K562 (cell line): Measurements from ENCODE around the gene TMEM129. TPM values are rescaled to one million over a fixed set of nuclear protein-coding genes. Genes with fewer than 3 reads are reported as not detected.

ENCODE experiments used
- ATAC-seq: fragments of 200-7000 bp; cut with Tn5 transposase; 3 replicates; pipeline ENCODE4 v1.9.1; 2020; ENCODE audit warnings: moderate library complexity
- BruUV-seq: library from RNA; stranded (reverse); fragments of 400-500 nt; replicated peaks from 2 replicates; lab custom pipeline; 2021; lab: Mats Ljungman, UMichigan
- CTCF ChIA-PET: fragments of 300-600 bp; formaldehyde crosslinking; extraction: SDS; loops from one replicate; lab custom pipeline; 2021; ENCODE audit warnings: low intra/inter-chr PET ratio; lab: Yijun Ruan, JAX
- POLR2A ChIA-PET: fragments of 300-600, 350-650 bp; sonication (Branson Sonifier 250); formaldehyde crosslinking; extraction: SDS; loops from one replicate; lab custom pipeline; 2021; ENCODE audit warnings: antibody characterized with exemption, inconsistent platforms; lab: Yijun Ruan, JAX
- DNase-seq, 4 experiments: peaks; one replicate each; pipeline versions ENCODE4 v3.0.0 to v3.0.0-alpha.2; 2011 to 2018; ENCODE audit warnings: low spot score in 3 of 4, mixed read lengths in 3 of 4; ENCODE audit errors: extremely low read depth in 1 of 4
- FAIRE-seq: peaks from 2 replicates; lab custom pipeline; 2011; peaks lifted over from hg19 to GRCh38; lab: Jason Lieb, UNC
- H2AFZ ChIP-seq: 2 replicates; pipeline ENCODE4 v1.6.0; 2011; ENCODE audit warnings: low read depth, low read length, control low read depth, inconsistent platforms
- H3K27ac ChIP-seq: fragments of 200-600 bp; 3 replicates; pipeline ENCODE4 v1.8.0; 2011; ENCODE audit warnings: low read depth, mild to moderate bottlenecking, control low read depth, inconsistent platforms, low read length, moderate library complexity, mixed read lengths; ENCODE audit errors: extremely low read depth
- H3K27me3 ChIP-seq, 2 experiments: fragments of 300-600 bp in 1 of 2; 2 replicates in 1 of 2; 3 replicates in 1 of 2; pipeline versions ENCODE4 v1.6.0 to v1.8.0; 2011; ENCODE audit warnings: inconsistent platforms in 2 of 2, low read length in 2 of 2, mild to moderate bottlenecking in 1 of 2, mixed read lengths in 1 of 2, moderate library complexity in 1 of 2; ENCODE audit not compliant: control insufficient read depth in 2 of 2, insufficient read depth in 2 of 2
- H3K36me3 ChIP-seq: fragments of 300-600 bp; 3 replicates; pipeline ENCODE4 v1.8.0; 2011; ENCODE audit warnings: mild to moderate bottlenecking, low read length, inconsistent platforms; ENCODE audit not compliant: control insufficient read depth, insufficient read depth
- H3K4me1 ChIP-seq, 2 experiments: fragments of 200-600 bp in 1 of 2; replicated peaks in 1 of 2; 2 replicates in 1 of 2; 3 replicates in 1 of 2; pipeline versions ENCODE4 v1.5.1 to v1.8.0; 2011; ENCODE audit warnings: inconsistent platforms in 2 of 2, low read length in 2 of 2, mild to moderate bottlenecking in 1 of 2, mixed read lengths in 1 of 2, moderate library complexity in 1 of 2; ENCODE audit not compliant: control insufficient read depth in 2 of 2, insufficient read depth in 2 of 2
- H3K4me2 ChIP-seq: 2 replicates; pipeline ENCODE4 v1.6.1; 2011; ENCODE audit warnings: low read length, control low read depth, inconsistent platforms, mixed read lengths; ENCODE audit not compliant: insufficient read depth
- H3K4me3 ChIP-seq: fragments of 200-600 bp; sonication (generic), shearing (Covaris generic); 2 replicates; pipeline ENCODE4 v1.5.1; 2016; ENCODE audit warnings: control low read depth, inconsistent platforms
- H3K79me2 ChIP-seq: fragments of 200-600 bp; 3 replicates; pipeline ENCODE4 v1.8.0; 2011; ENCODE audit warnings: low read length, inconsistent platforms; ENCODE audit not compliant: control insufficient read depth, insufficient read depth
- H3K9ac ChIP-seq, 2 experiments: 2 replicates each; pipeline versions ENCODE4 v1.6.0 to v1.6.1; 2011; ENCODE audit warnings: low read depth in 2 of 2, low read length in 2 of 2, control low read depth in 1 of 2, inconsistent platforms in 1 of 2, mild to moderate bottlenecking in 1 of 2, mixed read lengths in 1 of 2; ENCODE audit not compliant: insufficient read depth in 1 of 2
- H3K9me1 ChIP-seq: one replicate; pipeline ENCODE4 v1.6.0; 2011; ENCODE audit warnings: inconsistent platforms, mild to moderate bottlenecking, low read length, moderate library complexity; ENCODE audit not compliant: control insufficient read depth, insufficient read depth
- H3K9me3 ChIP-seq: replicated peaks from 2 replicates; pipeline ENCODE4 v1.5.1; 2011; ENCODE audit warnings: low read depth, low read length, inconsistent platforms; ENCODE audit not compliant: control insufficient read depth, insufficient read depth
- H4K20me1 ChIP-seq: replicated peaks from 2 replicates; pipeline ENCODE4 v1.6.1; 2011; ENCODE audit warnings: low read length, inconsistent platforms, mixed read lengths; ENCODE audit not compliant: control insufficient read depth, insufficient read depth
- ARHGAP35 ChIP-seq: fragments of 450-650 bp; IDR thresholded peaks from 2 replicates; pipeline ENCODE4 v1.6.1; 2018; ENCODE audit not compliant: partially characterized antibody
- ELF2 ChIP-seq: fragments of 250-450 bp; sonication (Bioruptor Pico); IDR thresholded peaks from 2 replicates; pipeline ENCODE4 v1.5.0; 2021; ENCODE audit warnings: mild to moderate bottlenecking
- FOSL1 ChIP-seq: fragments of 200-800 bp; sonication (Bioruptor generic); conservative IDR thresholded peaks from 2 replicates; pipeline ENCODE4 v1.6.1; 2016; ENCODE audit warnings: missing genetic modification characterization, missing compliant biosample characterization
- MCM7 ChIP-seq, 2 experiments: fragments of 450-650 bp; IDR thresholded peaks; 2 replicates each; pipeline ENCODE4 v1.6.1; 2016 to 2018
- NUFIP1 ChIP-seq: fragments of 450-650 bp; IDR thresholded peaks from 2 replicates; pipeline ENCODE4 v1.6.1; 2018; ENCODE audit not compliant: partially characterized antibody
- POLR2AphosphoS2 ChIP-seq: IDR thresholded peaks from 2 replicates; pipeline ENCODE4 v1.6.1; 2012; ENCODE audit warnings: low read length, improper control_type of control experiment
- POLR2H ChIP-seq: IDR thresholded peaks from 2 replicates; pipeline ENCODE4 v1.6.1; 2016; ENCODE audit warnings: missing genetic modification characterization, low read depth, mild to moderate bottlenecking, control low read depth, missing compliant biosample characterization, moderate library complexity
- SNIP1 ChIP-seq: fragments of 450-650 bp; IDR thresholded peaks from 2 replicates; pipeline ENCODE4 v1.7.1; 2017; ENCODE audit warnings: low read depth, mild to moderate bottlenecking
- SRSF3 ChIP-seq: fragments of 200-400 bp; formaldehyde crosslinking; IDR thresholded peaks from 2 replicates; pipeline ENCODE4 v1.6.1; 2016; ENCODE audit warnings: mild to moderate bottlenecking, low read length, moderate library complexity; ENCODE audit not compliant: insufficient read depth
- ZNF347 ChIP-seq: fragments of 450-650 bp; formaldehyde crosslinking; IDR thresholded peaks from 2 replicates; pipeline ENCODE4 v1.4.0; 2020; ENCODE audit warnings: low read depth, mild to moderate bottlenecking, moderate library complexity
- WGBS: fragments of 100-300 bp; shearing (Covaris generic); methylation state at CpG from one replicate; pipeline ENCODE4 v1.1.6; 2016; ENCODE audit warnings: low coverage, mixed read lengths; ENCODE audit not compliant: insufficient coverage; ENCODE audit errors: missing lambda C conversion rate; 5-methylcytosine and 5-hydroxymethylcytosine counted together
- in situ Hi-C: fragments of 300-500 bp; cut with MboI; formaldehyde crosslinking; loops from 4 replicates; pipeline ENCODE4 v1.15.0; 2018; ENCODE audit warnings: inconsistent platforms, mixed read lengths
- intact Hi-C: fragments of 100-400 bp; cut with micrococcal nuclease; formaldehyde crosslinking; loops from 2 replicates; pipeline ENCODE4 v1.14.2; 2022
- polyA plus RNA-seq, 8 experiments: library from polyadenylated mRNA; depleted of rRNA in 4 of 8; stranded (reverse) in 5 of 8; unstranded in 3 of 8; fragments of >200 nt; fragmentation: Nextera tagmentation in 2 of 8; fragmentation: Illumina TruSeq in 1 of 8; extraction: Ambion mirVana in 2 of 8; extraction: Trizol in 1 of 8; gene quantifications; 2 replicates each; pipeline versions ENCODE4 v1.2.1 to v1.2.3, GENCODE V29; 2011 to 2014; ENCODE audit warnings: inconsistent platforms in 1 of 8, missing spikeins in 1 of 8
- total RNA-seq, 7 experiments: library from RNA; depleted of rRNA in 6 of 7; stranded (reverse); fragments of >200 nt in 6 of 7; fragmentation: Illumina TruSeq in 2 of 7; extraction: Trizol in 2 of 7; gene quantifications; 2 replicates each; pipeline versions ENCODE4 v1.2.1 to v1.2.3, GENCODE V29; 2011 to 2021; ENCODE audit warnings: low replicate concordance in 1 of 7
- TF ChIP-seq, protein P1 (sequence below): fragments of 250-450 bp; sonication (Bioruptor Pico); IDR thresholded peaks from 2 replicates; pipeline ENCODE4 v1.8.0; 2021; ENCODE audit warnings: moderate library complexity, mild to moderate bottlenecking, inconsistent platforms

TMEM129 gene
- total and polyA plus RNA-seq, 9 of the 15 experiments (the other 6 are each of a cell fraction or from before 2014, with no cell fraction given) = 0.34 to 47.2 (median 18.8) TPM

DNA sequence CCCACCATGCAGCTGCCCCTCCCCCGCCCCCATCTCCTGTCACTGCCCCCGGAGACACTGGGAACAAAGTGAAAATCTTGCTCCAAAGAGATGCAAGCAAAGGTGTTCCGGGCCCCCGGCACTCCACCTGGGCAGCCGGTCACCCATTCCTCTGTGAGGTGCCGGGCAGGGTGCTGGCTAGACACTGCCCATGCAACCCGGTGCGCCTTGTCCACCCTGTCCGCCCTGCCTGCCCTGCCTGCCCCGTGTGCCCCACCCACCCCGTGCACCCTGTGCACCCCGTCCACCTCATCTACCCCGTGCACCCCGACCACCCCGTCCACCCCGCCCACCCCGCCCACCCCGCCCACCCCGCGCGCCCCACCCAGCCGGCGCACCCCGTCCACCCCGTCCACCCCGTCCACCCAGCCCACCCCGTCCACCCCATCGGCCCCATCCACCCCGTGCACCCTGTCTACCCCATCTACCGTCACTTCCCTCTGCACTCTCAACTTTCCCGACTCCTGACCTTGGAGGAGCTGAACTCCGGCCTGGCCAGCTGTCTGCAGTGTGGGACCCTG, 40.1 kb upstream of the TMEM129 start:
- CTCF ChIA-PET = no interaction called here
- Histone ChIP-seq H3K4me3 (no peak overlapping the region), H3K36me3 (no peaks in the 10 kb centered on the region), H3K9me1 (no peaks in the 10 kb centered on the region), H3K9me3 (no peaks in the 10 kb centered on the region), H3K27me3 (no peaks in the 10 kb centered on the region), H3K79me2 (no peaks in the 10 kb centered on the region)
- FAIRE-seq = no peak
- DNase-seq = peak in 2 of 4 experiments; percentile 51 to 55
- intact Hi-C loops = no loop called here
- no peak for ATAC-seq
- WGBS = 15% methylated on average over 14 of the region's 32 CpGs
- TF ChIP-seq SRSF3 (no peak), ARHGAP35 (no peak), ZNF347 (CRISPR knock-in tag) (no peak), ELF2 (no peak), POLR2H (tag) (no peak), POLR2AphosphoS2 (no peak), FOSL1 (tag) (no peak), NUFIP1 (no peak), SNIP1 (no peak), MCM7 (IDR thresholded peaks at IDR 0.05) (no peak)
- TF ChIP-seq, protein P1, sequence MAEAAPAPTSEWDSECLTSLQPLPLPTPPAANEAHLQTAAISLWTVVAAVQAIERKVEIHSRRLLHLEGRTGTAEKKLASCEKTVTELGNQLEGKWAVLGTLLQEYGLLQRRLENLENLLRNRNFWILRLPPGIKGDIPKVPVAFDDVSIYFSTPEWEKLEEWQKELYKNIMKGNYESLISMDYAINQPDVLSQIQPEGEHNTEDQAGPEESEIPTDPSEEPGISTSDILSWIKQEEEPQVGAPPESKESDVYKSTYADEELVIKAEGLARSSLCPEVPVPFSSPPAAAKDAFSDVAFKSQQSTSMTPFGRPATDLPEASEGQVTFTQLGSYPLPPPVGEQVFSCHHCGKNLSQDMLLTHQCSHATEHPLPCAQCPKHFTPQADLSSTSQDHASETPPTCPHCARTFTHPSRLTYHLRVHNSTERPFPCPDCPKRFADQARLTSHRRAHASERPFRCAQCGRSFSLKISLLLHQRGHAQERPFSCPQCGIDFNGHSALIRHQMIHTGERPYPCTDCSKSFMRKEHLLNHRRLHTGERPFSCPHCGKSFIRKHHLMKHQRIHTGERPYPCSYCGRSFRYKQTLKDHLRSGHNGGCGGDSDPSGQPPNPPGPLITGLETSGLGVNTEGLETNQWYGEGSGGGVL (CRISPR knock-in tag) = no peak
- TF ChIP-seq, all 486 proteins: peak for 0
- 0 out of 2 replicates have a peak, but pooled peaks cover 2% of the 10 kb centered on the region for H4K20me1 ChIP-seq
- BruUV-seq = no TSS peak
- no peak overlapping the region for H3K4me2 ChIP-seq
- in situ Hi-C loops = no loop called here
- no peak overlapping the region for H3K27ac ChIP-seq
- POLR2A ChIA-PET = interaction anchor here (0.7 kb wide), 1 partner anchor 53 kb away, joined by 3 read pairs; no protein-coding TSS in a partner anchor
- H3K9ac ChIP-seq = no peak overlapping the region
- H3K4me1 ChIP-seq = peaks cover 0 to 90% of the 10 kb centered on the region in 2 experiments; a peak in 3 of 5 replicates
- H2AFZ ChIP-seq = no peak overlapping the region
